Activated naive CD4-positive, alpha-beta T cell treated with anti-CD3 and anti-CD28 coated beads, Interleukin-2, amount 50 U/mL, for 24 hours (primary cell): ENCODE data around the gene SIGMAR1.
A peak's percentile ranks its signal among the peaks of the same experiment; 100 is the strongest.

Experiments
- H3K27ac Mint-ChIP-seq: one replicate; pipeline ENCODE4 v1.8.0; 2021; ENCODE audit warnings: mild to moderate bottlenecking, mixed read lengths
- H3K27me3 Mint-ChIP-seq: one replicate; pipeline ENCODE4 v1.8.0; 2021; ENCODE audit warnings: mixed read lengths
- H3K36me3 Mint-ChIP-seq: one replicate; pipeline ENCODE4 v1.8.0; 2021; ENCODE audit warnings: mixed read lengths
- H3K4me1 Mint-ChIP-seq: one replicate; pipeline ENCODE4 v1.8.0; 2021; ENCODE audit warnings: mixed read lengths
- H3K4me3 Mint-ChIP-seq: one replicate; pipeline ENCODE4 v1.8.0; 2021; ENCODE audit warnings: mild to moderate bottlenecking, mixed read lengths
- H3K9me3 Mint-ChIP-seq: one replicate; pipeline ENCODE4 v1.8.0; 2021; ENCODE audit warnings: mixed read lengths

Gene SIGMAR1

GRCh38 chr9:34606190-34606589, 31.4 kb downstream of the SIGMAR1 start:
- Mint-ChIP-seq H3K4me1 (peaks cover 10% of the 10 kb centered on the region), H3K27ac (no peak overlapping the region), H3K4me3 (no peak overlapping the region), H3K27me3 (peaks cover 2% of the 10 kb centered on the region), H3K36me3 (no peaks in the 10 kb centered on the region), H3K9me3 (no peaks in the 10 kb centered on the region)

- no peak overlapping the region for H3K4me3 Mint-ChIP-seq
- H3K4me1 Mint-ChIP-seq: no peaks in the 10 kb centered on the region
- no peaks in the 10 kb centered on the region for H3K36me3 Mint-ChIP-seq
- no peak overlapping the region for H3K27ac Mint-ChIP-seq
- peaks cover 2% of the 10 kb centered on the region for H3K27me3 Mint-ChIP-seq
- H3K9me3 Mint-ChIP-seq: no peaks in the 10 kb centered on the region
Observed at GRCh38 chr9:34603610-34604231, 33.9 kb downstream of the SIGMAR1 start.

- H3K36me3 Mint-ChIP-seq: no peaks in the 10 kb centered on the region
- H3K4me3 Mint-ChIP-seq: no peak overlapping the region
- no peaks in the 10 kb centered on the region for H3K9me3 Mint-ChIP-seq
- H3K27ac Mint-ChIP-seq: no peak overlapping the region
- peaks cover 3% of the 10 kb centered on the region for H3K27me3 Mint-ChIP-seq
- H3K4me1 Mint-ChIP-seq: no peaks in the 10 kb centered on the region
Observed at GRCh38 chr9:34601937-34602573, 35.5 kb downstream of the SIGMAR1 start.

GRCh38 chr9:34600908-34601307, 36.7 kb downstream of the SIGMAR1 start:
- Mint-ChIP-seq H3K4me3 (no peak overlapping the region), H3K36me3 (no peaks in the 10 kb centered on the region), H3K4me1 (no peaks in the 10 kb centered on the region), H3K9me3 (no peaks in the 10 kb centered on the region), H3K27me3 (peaks cover 3% of the 10 kb centered on the region), H3K27ac (no peak overlapping the region)

- H3K9me3 Mint-ChIP-seq: no peaks in the 10 kb centered on the region
- H3K27ac Mint-ChIP-seq: no peak overlapping the region
- H3K4me1 Mint-ChIP-seq: no peaks in the 10 kb centered on the region
- no peak overlapping the region for H3K4me3 Mint-ChIP-seq
- no peaks in the 10 kb centered on the region for H3K36me3 Mint-ChIP-seq
- H3K27me3 Mint-ChIP-seq: peaks cover 3% of the 10 kb centered on the region
Observed at GRCh38 chr9:34599546-34599945, 38.0 kb downstream of the SIGMAR1 start.

GRCh38 chr9:34594177-34594576, 43.4 kb downstream of the SIGMAR1 start:
- Mint-ChIP-seq H3K27me3 (peaks cover 24% of the 10 kb centered on the region), H3K27ac (no peak overlapping the region), H3K36me3 (no peaks in the 10 kb centered on the region), H3K4me3 (no peak overlapping the region), H3K9me3 (no peaks in the 10 kb centered on the region), H3K4me1 (peaks cover 18% of the 10 kb centered on the region)

GRCh38 chr9:34592895-34593601, 44.5 kb downstream of the SIGMAR1 start:
- peaks cover 34% of the 10 kb centered on the region for H3K27me3 Mint-ChIP-seq
- H3K36me3 Mint-ChIP-seq: no peaks in the 10 kb centered on the region
- peaks cover 26% of the 10 kb centered on the region for H3K4me1 Mint-ChIP-seq
- H3K4me3 Mint-ChIP-seq: peak overlapping the region; percentile 84
- no peaks in the 10 kb centered on the region for H3K9me3 Mint-ChIP-seq
- H3K27ac Mint-ChIP-seq: no peak overlapping the region

- Mint-ChIP-seq H3K27me3 (peaks cover 36% of the 10 kb centered on the region), H3K4me1 (peaks cover 26% of the 10 kb centered on the region), H3K36me3 (no peaks in the 10 kb centered on the region), H3K4me3 (peak overlapping the region; percentile 84), H3K9me3 (no peaks in the 10 kb centered on the region), H3K27ac (no peak overlapping the region)
Observed at GRCh38 chr9:34591917-34592866, 45.4 kb downstream of the SIGMAR1 start.

- H3K27me3 Mint-ChIP-seq: peaks cover 42% of the 10 kb centered on the region
- peaks cover 26% of the 10 kb centered on the region for H3K4me1 Mint-ChIP-seq
- H3K9me3 Mint-ChIP-seq: no peaks in the 10 kb centered on the region
- no peak overlapping the region for H3K27ac Mint-ChIP-seq
- H3K36me3 Mint-ChIP-seq: no peaks in the 10 kb centered on the region
- H3K4me3 Mint-ChIP-seq: peak overlapping the region; percentile 84
Observed at GRCh38 chr9:34591248-34591916, 46.2 kb downstream of the SIGMAR1 start.

- Mint-ChIP-seq H3K36me3 (no peaks in the 10 kb centered on the region), H3K27me3 (peaks cover 48% of the 10 kb centered on the region), H3K9me3 (no peaks in the 10 kb centered on the region), H3K4me3 (peak overlapping the region; percentile 84), H3K4me1 (peaks cover 26% of the 10 kb centered on the region), H3K27ac (no peak overlapping the region)
Observed at GRCh38 chr9:34590381-34591247, 47.0 kb downstream of the SIGMAR1 start.

GRCh38 chr9:34589636-34590380, 47.8 kb downstream of the SIGMAR1 start, which contains the start of gene CNTFR:
CNTFR (minus strand) TSS chr9:34589724; CDS start chr9:34568981, 20,743 bp downstream.
- Mint-ChIP-seq H3K27ac (peak within 1 kb of the TSS; percentile 60), H3K36me3 (no peaks in the 10 kb centered on the region), H3K9me3 (no peaks in the 10 kb centered on the region), H3K27me3 (peaks cover 53% of the 10 kb centered on the region), H3K4me3 (peak within 1 kb of the TSS; percentile 84), H3K4me1 (peaks cover 26% of the 10 kb centered on the region)

GRCh38 chr9:34588671-34589635, 48.6 kb downstream of the SIGMAR1 start:
- peaks cover 56% of the 10 kb centered on the region for H3K27me3 Mint-ChIP-seq
- no peaks in the 10 kb centered on the region for H3K9me3 Mint-ChIP-seq
- peak overlapping the region; percentile 60 for H3K27ac Mint-ChIP-seq
- peak overlapping the region; percentile 49 for H3K4me3 Mint-ChIP-seq
- no peaks in the 10 kb centered on the region for H3K36me3 Mint-ChIP-seq
- peaks cover 26% of the 10 kb centered on the region for H3K4me1 Mint-ChIP-seq

- Mint-ChIP-seq H3K4me3 (no peak overlapping the region), H3K27me3 (peaks cover 48% of the 10 kb centered on the region), H3K4me1 (peaks cover 21% of the 10 kb centered on the region), H3K9me3 (no peaks in the 10 kb centered on the region), H3K36me3 (no peaks in the 10 kb centered on the region), H3K27ac (no peak overlapping the region)
Observed at GRCh38 chr9:34587271-34587670, 50.3 kb downstream of the SIGMAR1 start.
